Amniotic epithelial cell (primary cell): ENCODE results near the gene REEP3.

Experiments used
- DNase-seq: peaks from one replicate; pipeline ENCODE4 v3.0.0-alpha.2; 2010; ENCODE audit warnings: low read depth

Gene REEP3

GRCh38 chr10:63666836-63667383 lies 145.7 kb downstream of the REEP3 start:
- DNase-seq, result peak; percentile 95

- DNase-seq, result peak; percentile 88
Measured at GRCh38 chr10:63667596-63668480, 146.6 kb downstream of the REEP3 start.

GRCh38 chr10:63670291-63670898 lies 149.2 kb downstream of the REEP3 start:
- no peak for DNase-seq

GRCh38 chr10:63671317-63671937 lies 150.2 kb downstream of the REEP3 start:
- DNase-seq, result peak; percentile 34

GRCh38 chr10:63672491-63672890 lies 151.3 kb downstream of the REEP3 start:
- DNase-seq, result no peak

GRCh38 chr10:63673246-63673645 lies 152.0 kb downstream of the REEP3 start:
- no peak for DNase-seq

GRCh38 chr10:63673846-63674245 lies 152.6 kb downstream of the REEP3 start:
- DNase-seq, result no peak
